Neutrophil (primary cell): ENCODE measurements around the gene MT1M.

ENCODE experiments used
- H3K27ac ChIP-seq: fragments of 200-600 bp; sonication (generic); 2 replicates; pipeline ENCODE4 v1.5.1; 2016; ENCODE audit warnings: mild to moderate bottlenecking, moderate library complexity
- H3K27me3 ChIP-seq: fragments of 200-600 bp; sonication (generic); 2 replicates; pipeline ENCODE4 v1.6.0; 2016; ENCODE audit warnings: mild to moderate bottlenecking
- H3K36me3 ChIP-seq: fragments of 200-600 bp; sonication (generic); 2 replicates; pipeline ENCODE4 v1.5.1; 2017
- H3K4me1 ChIP-seq, 2 experiments: fragments of 200-600 bp in 1 of 2; sonication (generic) in 1 of 2; 1 replicate in 1 of 2; 2 replicates in 1 of 2; pipeline versions ENCODE4 v1.5.1 to v1.6.1; 2013 to 2016; ENCODE audit warnings: low read depth in 1 of 2, low read length in 1 of 2, mild to moderate bottlenecking in 1 of 2, moderate library complexity in 1 of 2; ENCODE audit not compliant: control insufficient read depth in 1 of 2, insufficient read depth in 1 of 2
- H3K4me3 ChIP-seq, 2 experiments: fragments of 200-600 bp in 1 of 2; sonication (generic) in 1 of 2; 1 replicate in 1 of 2; 2 replicates in 1 of 2; pipeline ENCODE4 v1.5.1; 2013 to 2016; ENCODE audit warnings: low read depth in 1 of 2, low read length in 1 of 2, mild to moderate bottlenecking in 1 of 2, moderate library complexity in 1 of 2
- H3K9me3 ChIP-seq: fragments of 200-600 bp; sonication (generic); 2 replicates; pipeline ENCODE4 v1.5.1; 2016
- TF ChIP-seq, protein P1 (sequence below): fragments of 200-600 bp; sonication (generic); IDR thresholded peaks from 2 replicates; pipeline ENCODE4 v1.5.1; 2016; ENCODE audit warnings: antibody characterized with exemption

Gene MT1M

DNA sequence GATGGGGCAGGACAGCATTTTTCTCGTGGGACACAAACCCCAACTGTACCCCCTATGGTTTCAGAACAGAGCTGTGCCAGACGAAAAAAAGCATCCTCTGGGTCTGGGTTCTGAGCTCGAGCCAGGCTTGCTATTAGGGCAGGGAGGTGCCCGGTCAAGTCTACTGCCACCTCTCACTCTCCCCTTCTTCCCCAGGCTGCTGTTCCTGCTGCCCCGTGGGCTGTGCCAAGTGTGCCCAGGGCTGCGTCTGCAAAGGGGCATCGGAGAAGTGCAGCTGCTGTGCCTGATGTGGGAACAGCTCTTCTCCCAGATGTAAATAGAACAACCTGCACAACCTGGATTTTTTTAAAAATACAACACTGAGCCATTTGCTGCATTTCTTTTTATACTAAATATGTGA lies 5.8 kb upstream of the MT1M start:
- H3K4me1 ChIP-seq = no peaks in the 10 kb centered on the region
- peaks cover 100% of the 10 kb centered on the region for H3K27me3 ChIP-seq
- H3K36me3 ChIP-seq = no peaks in the 10 kb centered on the region
- H3K9me3 ChIP-seq = no peaks in the 10 kb centered on the region
- TF ChIP-seq, protein P1, sequence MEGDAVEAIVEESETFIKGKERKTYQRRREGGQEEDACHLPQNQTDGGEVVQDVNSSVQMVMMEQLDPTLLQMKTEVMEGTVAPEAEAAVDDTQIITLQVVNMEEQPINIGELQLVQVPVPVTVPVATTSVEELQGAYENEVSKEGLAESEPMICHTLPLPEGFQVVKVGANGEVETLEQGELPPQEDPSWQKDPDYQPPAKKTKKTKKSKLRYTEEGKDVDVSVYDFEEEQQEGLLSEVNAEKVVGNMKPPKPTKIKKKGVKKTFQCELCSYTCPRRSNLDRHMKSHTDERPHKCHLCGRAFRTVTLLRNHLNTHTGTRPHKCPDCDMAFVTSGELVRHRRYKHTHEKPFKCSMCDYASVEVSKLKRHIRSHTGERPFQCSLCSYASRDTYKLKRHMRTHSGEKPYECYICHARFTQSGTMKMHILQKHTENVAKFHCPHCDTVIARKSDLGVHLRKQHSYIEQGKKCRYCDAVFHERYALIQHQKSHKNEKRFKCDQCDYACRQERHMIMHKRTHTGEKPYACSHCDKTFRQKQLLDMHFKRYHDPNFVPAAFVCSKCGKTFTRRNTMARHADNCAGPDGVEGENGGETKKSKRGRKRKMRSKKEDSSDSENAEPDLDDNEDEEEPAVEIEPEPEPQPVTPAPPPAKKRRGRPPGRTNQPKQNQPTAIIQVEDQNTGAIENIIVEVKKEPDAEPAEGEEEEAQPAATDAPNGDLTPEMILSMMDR = no peak
- no peak overlapping the region for H3K4me3 ChIP-seq
- no peak overlapping the region for H3K27ac ChIP-seq

DNA sequence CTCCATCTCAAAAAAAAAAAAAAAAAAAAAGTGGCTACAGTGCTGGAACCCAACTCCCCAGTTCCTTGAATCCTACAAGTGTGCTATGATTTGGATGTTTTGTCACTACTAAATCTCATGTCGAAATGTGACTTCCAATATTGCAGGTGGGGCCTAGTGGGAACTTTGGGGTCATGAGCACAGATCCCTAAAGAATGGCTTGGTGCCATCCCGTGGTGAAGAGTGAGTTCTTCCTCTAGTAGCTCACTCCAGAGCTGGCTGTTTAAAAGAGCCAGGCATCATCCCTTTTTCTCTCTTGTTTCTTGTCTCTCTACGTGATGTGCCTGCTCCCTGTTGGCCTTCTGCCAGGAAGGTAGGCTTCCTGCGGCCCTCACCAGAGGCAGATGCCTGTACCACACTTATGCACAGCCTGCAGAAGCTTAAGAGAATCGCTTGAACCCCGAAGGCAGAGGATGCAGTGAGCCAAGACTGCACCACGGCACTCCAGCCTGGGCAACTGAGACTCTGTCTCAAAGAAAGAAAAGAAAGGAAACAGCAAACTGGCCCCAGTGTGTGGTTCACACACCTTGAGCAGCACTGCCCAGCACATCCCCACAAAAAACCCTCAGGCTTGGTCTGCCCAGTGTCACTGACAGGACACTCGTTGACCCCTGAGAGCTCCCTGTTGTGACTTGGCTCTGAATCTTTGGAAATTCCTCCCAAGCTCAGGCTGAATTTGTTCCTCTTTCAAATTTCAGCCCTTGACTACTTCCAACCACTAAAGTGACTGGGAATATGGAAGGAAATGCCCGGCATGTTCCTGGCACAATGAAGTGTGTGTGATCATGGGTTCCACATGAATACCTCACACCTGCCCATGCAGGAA lies 3.7 kb upstream of the MT1M start:
- Histone ChIP-seq H3K27ac (no peak overlapping the region), H3K27me3 (peaks cover 100% of the 10 kb centered on the region), H3K4me3 (no peak overlapping the region), H3K9me3 (no peaks in the 10 kb centered on the region), H3K4me1 (no peaks in the 10 kb centered on the region), H3K36me3 (no peaks in the 10 kb centered on the region)
- TF ChIP-seq, protein P1 = no peak

DNA sequence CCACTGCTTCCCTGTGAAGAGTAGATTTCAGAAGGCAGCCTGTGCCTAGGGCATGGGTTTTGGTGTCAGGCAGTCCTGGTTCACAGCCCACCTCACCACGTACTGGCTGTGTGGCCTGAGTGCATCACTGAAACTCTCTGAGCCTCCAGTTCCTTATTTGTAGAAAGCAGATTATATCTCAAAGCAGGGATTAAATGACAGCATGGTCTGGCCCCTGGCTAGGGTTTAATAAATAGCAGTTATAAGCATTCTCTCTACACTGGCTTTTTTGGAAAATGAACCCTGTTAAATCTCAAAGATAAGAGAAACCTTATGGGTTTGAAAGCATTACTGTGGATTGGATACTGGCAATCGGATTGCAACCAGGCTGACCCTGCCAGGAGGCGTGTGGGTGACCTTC lies 2.9 kb upstream of the MT1M start:
- Histone ChIP-seq H3K36me3 (no peaks in the 10 kb centered on the region), H3K4me1 (no peaks in the 10 kb centered on the region), H3K9me3 (no peaks in the 10 kb centered on the region), H3K27ac (no peak overlapping the region), H3K4me3 (no peak overlapping the region), H3K27me3 (peaks cover 100% of the 10 kb centered on the region)
- TF ChIP-seq, protein P1 = no peak

- Histone ChIP-seq H3K27me3 (peaks cover 100% of the 10 kb centered on the region), H3K4me1 (peaks cover 0 to 2% of the 10 kb centered on the region in 2 experiments), H3K9me3 (no peaks in the 10 kb centered on the region), H3K36me3 (no peaks in the 10 kb centered on the region), H3K4me3 (no peak overlapping the region), H3K27ac (no peak overlapping the region)
- TF ChIP-seq, protein P1 = no peak
Observed at GRCh38 chr16:56630134-56630533, 2.3 kb upstream of the MT1M start.

DNA sequence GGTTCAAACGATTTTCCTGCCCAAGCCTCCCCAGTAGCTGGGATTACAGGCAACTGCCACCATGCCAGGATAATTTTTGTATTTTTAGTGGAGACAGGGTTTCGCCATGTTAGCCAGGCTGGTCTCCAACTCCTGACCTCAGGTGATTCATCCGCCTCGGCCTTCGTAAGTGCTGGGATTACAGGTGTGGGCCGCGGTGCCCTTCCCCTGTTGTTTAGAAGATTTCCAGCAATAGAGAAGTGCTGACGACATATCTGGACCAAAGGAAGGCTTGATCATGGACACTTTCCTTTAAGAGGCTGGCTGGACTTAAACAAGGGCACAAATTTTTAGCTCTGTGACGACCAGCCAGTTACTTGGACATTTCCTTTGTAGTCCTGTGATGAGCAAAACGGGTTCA lies 1.3 kb upstream of the MT1M start:
- TF ChIP-seq, protein P1 = no peak
- Histone ChIP-seq H3K4me3 (no peak overlapping the region), H3K4me1 (peaks cover 0 to 3% of the 10 kb centered on the region in 2 experiments), H3K36me3 (no peaks in the 10 kb centered on the region), H3K9me3 (no peaks in the 10 kb centered on the region), H3K27me3 (peaks cover 100% of the 10 kb centered on the region), H3K27ac (no peak overlapping the region)
